ENCODE results near the gene TRIM68.

TRIM68 gene

GRCh38 chr11:4637662-4638047 is 29.6 kb upstream of the TRIM68 start:
- no peak overlapping the region for H3K4me3 ChIP-seq (ENCODE audit: low read depth, low read length)
- TF ChIP-seq ZNF112 (tag by site-specific recombination; IDR thresholded peaks at IDR 0.05) (no peak), MEIS1 (CRISPR knock-in tag; IDR thresholded peaks at IDR 0.05; ENCODE audit: borderline replicate concordance) (no peak), EGR2 (tag by site-specific recombination; IDR thresholded peaks at IDR 0.05; ENCODE audit: low read depth) (no peak), ZNF449 (tag by site-specific recombination; IDR thresholded peaks at IDR 0.05) (no peak), IKZF3 (tag by site-specific recombination; IDR thresholded peaks at IDR 0.05) (no peak), ZNF202 (tag by site-specific recombination; IDR thresholded peaks at IDR 0.05; ENCODE audit: borderline replicate concordance) (no peak), ZFP69B (tag by site-specific recombination; IDR thresholded peaks at IDR 0.05) (no peak), ZNF529 (tag by site-specific recombination; IDR thresholded peaks at IDR 0.05; ENCODE audit: insufficient replicate concordance) (no peak), ZNF292 (tag by site-specific recombination; IDR thresholded peaks at IDR 0.05; ENCODE audit: borderline replicate concordance, low read depth) (no peak), ZNF785 (tag by site-specific recombination; IDR thresholded peaks at IDR 0.05) (no peak), ZNF670 (tag by site-specific recombination; IDR thresholded peaks at IDR 0.05; ENCODE audit: low read depth) (no peak), ZNF560 (tag by site-specific recombination; IDR thresholded peaks at IDR 0.05; ENCODE audit: borderline replicate concordance) (no peak), OVOL3 (tag by site-specific recombination; IDR thresholded peaks at IDR 0.05) (no peak), ZNF433 (tag by site-specific recombination; IDR thresholded peaks at IDR 0.05; ENCODE audit: low read depth) (no peak)

GRCh38 chr11:4636962-4637661 is 29.1 kb upstream of the TRIM68 start, which contains the start of gene OR51D1:
OR51D1 (plus strand) TSS chr11:4637477; CDS start chr11:4639791, 2,314 bp downstream.
- no peaks in the 10 kb centered on the region for H3K4me1 ChIP-seq (ENCODE audit: control insufficient read depth, insufficient read depth, low read length)
- no peaks in the 10 kb centered on the region for H3K9me3 ChIP-seq (ENCODE audit: control insufficient read depth, insufficient read depth, low read depth, low read length)
- CTCF ChIA-PET: interaction anchor here (0.5 to 4.3 kb wide), 44 partner anchors 8 to 1773 kb away, joined by 3 to 42 read pairs (median 3); partner anchors contain the start of gene OR51T1
- no peaks in the 10 kb centered on the region for H3K36me3 ChIP-seq (ENCODE audit: control insufficient read depth in 2 of 2, insufficient read depth in 1 of 2, low read length in 2 of 2)
- peak within 1 kb of the TSS; percentile 14 for H3K4me3 ChIP-seq (ENCODE audit: low read depth, low read length)
- POLR2A ChIA-PET: no interaction called here
- TF ChIP-seq ZFP3 (tag by site-specific recombination; IDR thresholded peaks at IDR 0.05; ENCODE audit: low read depth) (no peak), ZNF2 (tag by site-specific recombination; IDR thresholded peaks at IDR 0.05) (0 out of 2 replicates have a peak, but pooled peaks have one; percentile 23), ZBTB10 (tag by site-specific recombination; IDR thresholded peaks at IDR 0.05) (0 out of 2 replicates have a peak, but pooled peaks have one; percentile 27), ZBTB17 (tag by site-specific recombination; IDR thresholded peaks at IDR 0.05) (0 out of 2 replicates have a peak, but pooled peaks have one; percentile 25), ZNF654 (tag by site-specific recombination; IDR thresholded peaks at IDR 0.05; ENCODE audit: low read depth) (peak; percentile 76), TCF7L2 (IDR thresholded peaks at IDR 0.05; ENCODE audit: borderline replicate concordance, low read depth, low read length) (no peak), ZBTB48 (tag by site-specific recombination; IDR thresholded peaks at IDR 0.05) (peak; percentile 86), ZFP37 (tag by site-specific recombination; IDR thresholded peaks at IDR 0.05) (no peak), CTCF (tag by site-specific recombination; IDR thresholded peaks at IDR 0.05) (peak; percentile 78)
- H3K27ac ChIP-seq (ENCODE audit: extremely low read depth, low read depth, low read length): no peak within 1 kb of the TSS

More at GRCh38 chr11:4637662-4638047, 29.6 kb upstream of the TRIM68 start:
- POLR2A ChIA-PET: no interaction called here
- no peaks in the 10 kb centered on the region for H3K9me3 ChIP-seq (ENCODE audit: control insufficient read depth, insufficient read depth, low read depth, low read length)
- CTCF ChIA-PET: interaction anchor here (0.5 to 4.3 kb wide), 29 partner anchors 8 to 1773 kb away, joined by 3 to 42 read pairs (median 4); partner anchors contain the start of gene OR51T1
- no peak overlapping the region for H3K27ac ChIP-seq (ENCODE audit: extremely low read depth, low read depth, low read length)
- no peaks in the 10 kb centered on the region for H3K4me1 ChIP-seq (ENCODE audit: control insufficient read depth, insufficient read depth, low read length)
- no peaks in the 10 kb centered on the region for H3K36me3 ChIP-seq (ENCODE audit: control insufficient read depth in 2 of 2, insufficient read depth in 1 of 2, low read length in 2 of 2)
